ENCODE results near the gene MBD1. TPM values are rescaled to one million over a fixed set of nuclear protein-coding genes. Genes with fewer than 3 reads are reported as not detected.
"Not testable (repeated sequence)": the region's sequence is repeated elsewhere in the genome, so short reads cannot be mapped to it uniquely, and the experiment has no call there.

MBD1 gene, protein sequence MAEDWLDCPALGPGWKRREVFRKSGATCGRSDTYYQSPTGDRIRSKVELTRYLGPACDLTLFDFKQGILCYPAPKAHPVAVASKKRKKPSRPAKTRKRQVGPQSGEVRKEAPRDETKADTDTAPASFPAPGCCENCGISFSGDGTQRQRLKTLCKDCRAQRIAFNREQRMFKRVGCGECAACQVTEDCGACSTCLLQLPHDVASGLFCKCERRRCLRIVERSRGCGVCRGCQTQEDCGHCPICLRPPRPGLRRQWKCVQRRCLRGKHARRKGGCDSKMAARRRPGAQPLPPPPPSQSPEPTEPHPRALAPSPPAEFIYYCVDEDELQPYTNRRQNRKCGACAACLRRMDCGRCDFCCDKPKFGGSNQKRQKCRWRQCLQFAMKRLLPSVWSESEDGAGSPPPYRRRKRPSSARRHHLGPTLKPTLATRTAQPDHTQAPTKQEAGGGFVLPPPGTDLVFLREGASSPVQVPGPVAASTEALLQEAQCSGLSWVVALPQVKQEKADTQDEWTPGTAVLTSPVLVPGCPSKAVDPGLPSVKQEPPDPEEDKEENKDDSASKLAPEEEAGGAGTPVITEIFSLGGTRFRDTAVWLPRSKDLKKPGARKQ
- 34.3 and 46.0 TPM in 2 replicates for total RNA-seq

DNA sequence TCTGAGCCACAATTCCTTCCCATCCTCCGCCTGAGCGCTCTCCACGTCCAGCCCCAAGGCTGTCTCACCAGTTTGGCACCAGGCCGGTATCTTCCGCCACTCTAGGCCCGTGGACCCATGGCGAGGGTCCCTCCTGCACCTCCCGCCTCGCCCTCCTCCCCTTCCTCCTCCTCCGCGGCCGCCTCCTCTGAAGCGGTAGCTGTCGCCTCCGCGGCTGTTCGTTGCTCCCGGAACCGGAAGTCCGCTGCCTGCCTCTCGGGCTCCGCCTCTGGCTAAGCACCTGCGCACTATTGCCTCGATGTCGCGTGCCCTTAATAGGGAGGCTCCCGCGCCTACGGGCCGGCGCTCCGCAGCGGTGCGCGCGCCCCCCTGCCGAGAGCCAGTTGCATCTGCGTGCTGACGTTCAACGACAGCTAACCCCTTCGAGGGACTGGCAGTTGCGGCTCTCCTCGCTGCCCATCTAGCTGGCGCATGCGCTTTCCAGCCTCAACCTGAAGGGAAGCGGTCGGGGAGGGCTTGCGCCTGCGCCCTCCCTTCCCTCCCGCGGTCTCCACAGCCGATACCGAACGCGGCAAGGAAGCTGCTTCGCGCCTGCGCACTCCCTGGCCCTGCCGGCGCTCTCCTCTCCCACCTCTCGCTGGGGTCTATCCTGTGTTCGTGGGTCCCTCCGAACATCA lies at the start of gene MBD1:
TSS of gene MBD1 (minus strand) at position 229 of the 677 bp plus-strand sequence. CDS start 1,531 bp downstream, outside the sequence.
- DNase-seq (ENCODE audit: low read depth in 2 of 2) = peak; percentile 95 to 98

DNA sequence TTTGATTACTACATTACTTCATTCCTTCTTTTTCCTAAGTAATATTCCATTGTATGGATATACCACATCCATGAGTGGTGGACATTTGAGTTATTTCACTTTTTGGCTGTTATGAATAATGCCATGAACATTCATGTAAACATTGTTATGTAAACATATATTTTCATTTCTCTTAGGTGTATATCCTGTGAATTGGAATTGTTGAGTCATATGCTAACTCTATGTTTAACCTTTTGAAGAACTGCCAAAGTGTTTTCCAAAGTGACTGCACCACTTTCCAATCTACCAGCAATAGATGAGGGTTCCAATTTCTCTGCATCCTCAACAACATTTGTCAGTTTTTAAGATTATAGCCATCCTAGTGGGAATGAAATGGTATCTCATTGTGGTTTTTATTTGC lies 48.9 kb upstream of the MBD1 start:
- no peak for DNase-seq (ENCODE audit: low read depth in 2 of 2)

DNA sequence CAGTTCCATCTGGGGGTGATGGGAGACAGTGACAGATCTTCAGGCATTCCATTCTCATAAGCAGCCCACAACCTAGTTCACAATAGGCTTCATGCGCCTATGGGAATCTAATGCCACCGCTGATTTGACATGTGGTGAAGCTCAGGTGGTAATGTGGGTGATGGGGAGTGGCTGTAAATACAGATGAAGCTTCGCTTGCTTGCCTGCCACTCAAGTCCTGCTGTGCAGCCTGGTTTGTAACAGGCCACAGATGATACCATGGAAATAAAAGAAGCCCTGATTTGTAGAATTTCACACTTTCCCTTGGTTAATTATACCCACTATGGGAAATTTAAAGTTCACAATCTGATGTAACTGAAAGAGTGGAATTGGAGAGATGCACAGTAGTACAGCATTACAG lies 46.7 kb upstream of the MBD1 start:
- DNase-seq (ENCODE audit: low read depth in 2 of 2) = no peak

DNA sequence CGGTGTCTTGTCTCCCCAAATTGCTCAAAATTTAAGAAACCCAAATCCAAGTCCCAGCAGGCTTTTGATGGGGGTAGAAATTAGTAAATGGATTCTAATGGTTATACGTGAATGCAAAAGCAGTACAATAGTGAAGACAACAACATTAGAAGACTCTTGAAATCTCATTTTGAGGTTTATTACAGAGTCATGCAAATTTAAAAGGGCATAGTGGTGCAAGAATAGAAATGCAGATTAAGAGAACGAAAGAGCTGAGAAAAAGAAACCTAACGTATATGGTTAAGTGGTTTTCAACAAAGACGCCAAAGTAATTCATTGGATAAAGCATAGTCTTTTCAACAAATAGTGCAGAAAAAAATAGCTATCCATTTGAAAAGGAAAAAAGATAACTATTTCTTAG lies 39.4 kb upstream of the MBD1 start:
- no peak for DNase-seq (ENCODE audit: low read depth in 2 of 2)

DNA sequence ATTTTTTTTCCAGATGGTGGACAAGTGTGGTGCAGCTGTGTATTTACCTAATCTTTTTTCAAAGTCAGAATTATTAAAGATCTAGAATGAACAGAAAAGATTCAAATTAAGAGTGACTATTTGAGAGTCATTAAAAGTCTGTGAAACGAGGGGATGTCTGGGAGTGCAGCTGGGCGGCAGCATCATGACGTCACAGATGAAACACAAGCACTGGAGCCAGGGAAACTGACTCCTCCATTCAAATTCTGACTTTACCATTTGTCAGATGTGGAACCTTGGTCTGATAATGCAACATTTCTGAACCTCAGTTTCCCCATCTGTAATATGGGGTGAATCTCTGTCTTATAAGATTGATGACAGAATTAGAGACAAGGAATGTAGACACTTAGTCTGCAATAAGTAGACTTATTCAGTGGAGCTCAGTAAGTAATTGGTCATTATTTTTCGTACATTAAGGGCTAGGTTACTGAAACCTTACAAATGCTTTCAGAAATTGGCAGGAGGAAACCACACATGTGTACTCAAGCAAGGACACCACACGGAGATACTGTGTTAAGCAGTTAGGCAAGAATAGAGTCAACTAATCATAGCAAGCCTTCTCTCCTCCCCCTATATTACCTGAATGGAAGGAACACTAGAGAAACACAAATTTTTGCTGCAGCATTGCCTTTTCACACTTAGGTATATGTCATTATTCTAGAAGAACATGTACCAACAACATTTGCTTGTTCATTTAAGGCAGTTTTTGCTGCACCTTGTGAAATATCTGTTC lies 34.0 kb upstream of the MBD1 start:
- no peak for DNase-seq (ENCODE audit: low read depth in 2 of 2)

DNA sequence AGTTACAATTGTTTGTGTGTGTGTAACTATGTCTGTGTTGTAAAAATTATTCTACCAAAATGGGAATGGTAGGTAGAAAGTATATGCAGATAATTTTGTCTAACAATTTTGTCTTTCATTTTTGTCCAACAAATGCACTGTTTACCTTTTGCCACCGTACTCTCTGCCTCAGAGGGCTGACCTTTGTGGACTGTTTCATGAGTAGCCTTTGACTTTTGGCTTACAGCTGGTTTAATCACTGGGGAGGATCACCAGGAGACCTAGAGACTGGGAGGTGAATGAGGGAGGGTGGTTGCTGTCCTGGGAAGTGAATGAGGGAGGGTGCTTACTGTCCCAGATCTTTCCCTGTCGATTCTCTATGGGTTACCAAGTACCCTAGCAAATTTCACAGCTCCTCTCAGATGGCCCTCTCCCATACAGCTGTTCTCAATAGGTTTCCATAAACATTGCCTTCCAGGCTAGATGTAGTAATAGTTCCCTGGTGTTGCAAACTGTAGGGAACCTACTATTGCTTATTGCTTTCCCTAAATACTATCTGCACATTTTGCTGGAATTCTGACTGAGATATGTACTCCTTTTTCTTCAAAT lies 32.6 kb upstream of the MBD1 start:
- DNase-seq (ENCODE audit: low read depth in 2 of 2) = no peak

DNA sequence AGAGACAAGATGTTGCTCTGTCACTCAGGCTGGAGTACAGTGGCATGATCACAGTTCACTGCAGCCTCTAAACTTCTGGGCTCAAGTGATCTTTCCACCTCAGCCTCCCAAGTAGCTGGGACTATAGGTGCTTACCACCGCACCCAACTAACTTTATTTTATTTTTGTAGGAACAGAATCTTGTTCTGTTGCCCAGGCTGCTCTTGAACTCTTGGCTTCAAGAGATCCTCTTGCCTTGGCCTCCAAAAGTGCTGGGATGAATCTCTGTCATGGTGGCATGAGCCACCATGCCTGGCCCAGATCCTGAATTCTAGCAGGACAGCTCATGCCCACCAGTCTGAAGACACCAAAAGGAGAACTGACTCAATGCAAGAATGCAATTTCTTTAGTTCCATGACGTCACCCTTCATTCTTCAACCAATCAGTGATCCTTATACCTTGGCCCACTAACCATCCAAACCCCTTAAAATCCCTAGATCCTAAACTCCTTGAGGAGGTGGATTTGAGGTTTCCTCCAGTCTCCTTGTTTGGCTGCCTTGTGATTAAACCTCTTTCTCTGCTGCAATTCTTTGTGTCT lies 31.8 kb upstream of the MBD1 start:
- DNase-seq (ENCODE audit: low read depth in 2 of 2) = no peak

DNA sequence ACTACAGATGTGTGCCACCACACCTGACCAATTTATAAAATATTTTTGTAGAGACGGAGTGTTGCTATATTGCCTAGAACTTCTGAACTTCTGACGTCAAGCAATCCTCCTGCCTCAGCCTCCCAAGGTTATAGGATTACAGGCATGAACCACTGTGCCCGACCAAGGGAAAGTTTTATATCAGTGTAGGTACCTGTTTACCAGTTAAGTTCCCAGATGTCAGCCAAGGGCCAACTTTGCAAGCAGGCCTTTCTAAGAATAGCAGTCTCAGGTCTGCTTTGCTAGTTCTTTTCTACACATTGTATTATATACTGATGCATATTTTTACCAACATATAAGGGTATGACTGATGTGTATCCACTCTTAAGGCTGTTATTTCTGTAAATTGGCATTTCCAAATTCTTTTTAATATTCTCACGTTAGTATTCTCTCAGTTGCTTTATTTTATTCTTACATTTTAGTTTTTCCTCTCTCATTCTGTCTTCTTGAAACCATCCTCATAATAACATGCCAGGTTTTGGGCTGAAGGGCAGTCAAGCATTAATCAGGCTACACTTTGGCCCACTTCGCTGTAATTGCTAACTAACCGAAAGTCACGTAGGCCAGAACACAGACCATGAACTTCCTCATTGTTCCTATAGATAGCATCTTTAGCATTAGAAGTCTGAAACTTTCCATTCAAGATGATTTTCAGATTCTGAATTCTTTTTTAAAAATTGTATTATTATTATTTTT lies 31.1 kb upstream of the MBD1 start:
- DNase-seq (ENCODE audit: low read depth in 2 of 2) = no peak

DNA sequence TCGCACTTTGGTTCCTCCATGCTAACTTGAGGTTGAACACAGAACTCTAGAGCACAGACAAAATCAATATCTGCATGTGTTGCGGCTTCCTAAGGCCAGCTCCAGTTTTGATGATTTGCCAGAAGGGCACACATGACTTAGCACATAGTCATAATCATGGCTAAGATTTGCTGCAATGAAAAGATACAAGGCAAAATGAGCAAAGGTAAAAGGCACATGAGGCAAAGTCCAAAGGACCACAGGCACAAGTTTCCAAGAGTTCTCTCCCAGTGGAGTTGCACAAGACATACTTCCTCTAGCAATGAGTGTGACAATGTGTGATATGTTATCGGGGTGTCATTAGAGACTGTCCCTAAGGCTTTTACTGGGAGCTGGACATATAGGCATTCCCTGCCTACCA lies 30.3 kb upstream of the MBD1 start:
- DNase-seq (ENCODE audit: low read depth in 2 of 2) = no peak

DNA sequence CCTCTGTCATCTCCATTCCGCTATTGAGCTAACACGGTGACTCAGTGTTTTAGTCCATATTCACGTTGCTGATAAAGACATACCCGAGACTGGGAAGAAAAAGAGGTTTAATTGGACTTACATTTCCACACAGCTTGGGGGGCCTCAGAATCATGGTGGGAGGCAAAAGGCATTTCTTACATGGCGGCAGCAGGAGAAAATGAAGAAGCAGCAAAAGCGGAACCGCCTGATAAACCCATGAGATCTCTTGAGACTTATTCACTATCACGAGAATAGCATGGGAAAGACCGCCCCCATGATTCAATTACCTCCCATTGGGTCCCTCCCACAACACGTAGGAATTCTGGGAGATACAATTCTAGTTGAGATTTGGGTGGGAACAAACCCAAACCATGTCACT lies 28.8 kb upstream of the MBD1 start:
- no peak for DNase-seq (ENCODE audit: low read depth in 2 of 2)

DNA sequence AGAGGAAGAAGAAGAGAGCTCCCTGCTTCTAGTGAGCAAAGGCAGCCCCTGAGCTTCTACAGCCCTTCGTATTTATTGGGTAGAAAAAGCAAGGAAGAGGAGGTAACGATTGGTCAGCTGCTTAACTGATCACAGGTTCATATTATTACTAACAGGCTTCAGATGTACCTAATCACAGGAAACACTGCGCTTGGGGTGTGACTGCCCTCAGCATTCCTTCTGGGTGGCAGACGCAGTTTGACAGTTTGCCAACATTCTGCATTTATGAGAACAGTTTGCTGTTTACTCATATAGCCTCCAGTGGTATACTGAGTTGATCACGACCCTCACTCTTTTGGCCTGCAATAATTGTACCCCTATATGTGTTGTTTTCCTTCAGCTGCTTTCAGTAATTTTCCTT lies 27.5 kb upstream of the MBD1 start:
- not testable (repeated sequence) for DNase-seq (ENCODE audit: low read depth in 2 of 2)

DNA sequence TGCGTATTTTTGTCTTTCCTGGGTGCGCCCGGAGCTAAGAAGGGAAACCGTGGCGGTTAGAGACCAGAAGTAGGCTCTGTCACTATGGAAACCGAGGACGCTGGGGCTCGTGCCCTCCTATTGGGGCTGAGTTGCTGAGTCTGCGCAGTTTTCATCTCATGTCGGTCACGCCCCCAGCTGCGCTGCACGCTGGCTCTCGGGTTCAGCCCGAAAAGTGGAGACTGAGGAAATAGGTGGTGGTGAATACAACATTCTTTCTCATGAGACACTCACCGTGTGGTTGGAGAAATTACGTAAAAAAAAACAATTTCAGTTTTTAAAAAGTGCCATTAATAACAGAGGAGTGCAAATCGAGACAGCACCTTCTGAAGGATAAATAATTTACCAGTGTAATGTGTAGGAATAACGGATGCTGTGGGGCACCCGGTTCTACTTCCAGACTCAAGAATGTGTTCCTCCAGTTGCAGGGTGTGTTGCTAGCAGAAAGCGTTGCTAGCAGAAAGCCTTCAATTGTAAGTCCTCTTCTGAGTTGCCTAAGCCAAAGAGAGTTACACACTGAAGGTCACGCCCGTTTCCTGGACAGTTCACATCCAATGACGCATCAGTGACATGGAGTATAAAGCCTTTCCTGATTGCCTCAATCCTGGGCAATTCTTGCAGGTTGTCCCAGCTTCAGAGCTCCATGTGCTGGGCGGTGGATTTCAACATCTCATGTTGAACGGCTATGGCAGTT lies 26.6 kb upstream of the MBD1 start:
- peak; percentile 79 to 83 for DNase-seq (ENCODE audit: low read depth in 2 of 2)

DNA sequence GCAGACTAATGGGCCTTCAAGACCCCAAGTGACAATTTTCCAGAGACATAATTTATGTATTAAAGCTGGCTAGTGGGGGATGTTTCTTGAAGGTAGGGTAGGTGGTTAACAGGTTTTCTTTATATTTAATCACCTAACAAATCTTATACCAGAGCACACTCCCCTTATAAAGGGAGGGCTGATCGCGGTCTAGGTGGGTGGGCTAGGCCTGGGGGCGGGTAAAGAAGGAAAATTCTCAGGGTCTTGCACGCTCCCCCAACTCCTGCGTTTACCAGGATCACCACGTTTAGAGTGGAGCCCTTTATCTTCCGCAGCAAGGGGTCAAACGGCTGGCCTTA lies 26.0 kb upstream of the MBD1 start:
- DNase-seq (ENCODE audit: low read depth in 2 of 2) = no peak

DNA sequence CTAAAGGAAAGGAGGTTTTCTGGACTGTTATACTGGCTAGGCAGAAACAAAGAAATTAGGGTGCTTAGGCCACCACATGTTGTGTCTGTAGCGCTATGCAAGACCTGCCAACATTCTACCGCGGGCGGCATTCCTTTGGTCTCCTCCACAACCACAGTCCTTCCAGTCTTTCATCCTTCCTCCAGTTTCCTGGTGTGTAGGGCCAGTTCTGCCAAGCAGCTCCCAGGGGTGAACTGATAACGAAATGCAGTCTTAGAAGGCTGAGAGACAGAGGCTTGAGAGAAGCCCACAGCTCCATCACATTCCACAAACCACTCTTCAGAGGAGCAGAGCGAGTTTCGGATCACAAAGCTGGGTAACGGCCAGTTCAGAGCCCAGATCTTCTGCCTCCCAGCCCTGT lies 25.6 kb upstream of the MBD1 start:
- DNase-seq (ENCODE audit: low read depth in 2 of 2) = no peak

DNA sequence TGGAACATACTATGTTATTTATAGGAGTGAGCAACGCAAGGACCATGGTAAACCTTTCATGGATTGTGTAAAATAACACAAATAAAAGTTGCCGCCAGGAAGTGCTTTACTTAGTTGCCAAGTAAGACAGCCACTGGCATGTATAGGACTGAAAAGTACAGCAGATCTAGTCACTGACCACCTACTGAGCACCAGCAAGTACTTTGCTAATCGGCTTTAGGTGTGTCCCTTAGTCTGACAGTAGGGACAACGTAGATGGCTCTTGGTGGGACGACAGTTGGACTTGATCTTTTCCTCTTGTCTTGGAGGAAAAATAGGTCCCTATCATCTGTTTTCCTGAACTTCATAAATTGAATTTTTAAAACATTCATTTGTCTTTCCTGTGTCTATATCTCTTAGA lies 19.8 kb upstream of the MBD1 start:
- DNase-seq (ENCODE audit: low read depth in 2 of 2) = no peak

DNA sequence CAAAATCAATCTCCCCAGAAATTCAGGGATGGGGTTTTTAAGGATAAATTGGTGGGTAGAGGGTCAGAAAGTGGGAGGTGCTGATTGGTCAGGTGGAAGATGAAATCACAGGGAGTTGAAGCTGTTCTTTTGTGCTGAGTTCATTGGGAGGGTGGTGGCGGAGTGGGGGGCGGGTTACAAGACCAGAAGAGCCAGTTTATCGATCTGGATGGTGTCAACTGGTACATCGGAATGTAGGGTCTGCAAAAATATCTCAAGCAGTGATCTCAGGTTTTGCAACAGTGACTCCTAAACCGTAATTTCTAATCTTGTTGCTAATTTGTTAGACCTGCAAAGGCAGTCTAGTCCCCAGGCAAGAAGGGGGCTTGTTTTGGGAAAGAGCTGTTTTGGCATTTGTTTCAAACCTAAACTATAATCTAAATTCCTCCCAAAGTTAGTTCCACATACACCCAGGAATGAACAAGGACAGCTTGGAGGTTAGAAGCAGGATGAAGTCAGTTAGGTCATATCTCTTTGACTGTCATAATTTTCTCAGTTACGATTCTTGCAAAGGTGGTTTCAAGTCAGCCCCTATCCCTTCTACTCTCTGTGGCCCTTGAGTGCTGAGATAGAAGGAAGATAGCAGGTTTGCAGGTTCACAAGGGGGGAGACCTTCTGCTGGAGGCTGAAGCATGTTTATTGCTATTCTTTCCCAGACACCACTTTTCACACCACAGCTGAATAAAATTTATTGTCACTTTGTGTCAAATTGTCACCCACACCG lies 18.5 kb upstream of the MBD1 start:
- DNase-seq (ENCODE audit: low read depth in 2 of 2) = no peak

DNA sequence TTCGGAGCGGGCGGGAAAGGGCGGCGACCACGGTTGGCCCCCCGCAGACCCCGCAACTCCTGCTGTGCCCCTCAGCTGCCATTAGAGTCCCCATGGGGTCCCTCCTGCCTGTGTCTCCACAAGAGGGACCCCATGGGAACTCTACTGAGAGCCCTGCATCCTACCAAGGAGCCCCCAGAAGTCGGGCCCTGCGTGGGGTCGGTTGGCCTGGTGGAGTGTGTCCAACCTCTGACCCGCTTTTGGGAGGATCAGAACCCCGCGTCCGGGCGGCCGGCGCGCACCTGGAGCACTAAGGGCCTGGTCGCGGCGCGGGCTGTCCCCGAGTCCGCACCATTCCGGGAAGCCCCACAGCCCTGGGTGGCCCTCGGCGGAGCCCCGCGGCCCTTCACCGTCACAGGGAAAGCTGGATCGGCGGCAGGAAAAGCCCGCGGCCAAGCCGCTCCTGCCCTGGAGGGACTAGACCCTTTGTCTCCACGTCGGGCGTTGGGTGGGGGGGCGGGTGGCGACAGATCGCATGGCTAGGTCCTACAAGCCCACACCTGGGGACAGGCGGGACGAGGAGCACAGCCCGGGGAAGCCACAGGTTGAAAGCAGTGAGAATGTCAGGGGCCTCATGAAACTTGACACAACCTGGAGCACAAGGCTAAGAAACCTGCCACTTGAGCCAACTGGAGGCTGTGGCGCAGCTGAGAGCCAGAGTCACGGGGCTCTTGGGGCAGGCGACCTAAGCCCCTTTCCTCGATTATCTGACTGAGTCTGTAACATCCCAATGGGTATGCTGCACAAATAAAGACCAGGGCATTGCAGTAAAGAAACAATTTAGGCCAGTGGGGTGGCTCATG lies 17.3 kb upstream of the MBD1 start:
- DNase-seq (ENCODE audit: low read depth in 2 of 2) = no peak
